Liver (tissue), 9 donors: Measurements from ENCODE around the gene TMEM234. TPM values are rescaled to one million over a fixed set of nuclear protein-coding genes. Genes with fewer than 3 reads are reported as not detected.

Experiments used
- DNase-seq: peaks from one replicate; pipeline ENCODE4 v3.0.0-alpha.2; 2017; ENCODE audit warnings: low spot score
- H3K27ac ChIP-seq, 2 donors: one replicate each; pipeline ENCODE4 v1.7.0; 2013; ENCODE audit warnings: inconsistent platforms in 2 of 2, low read length in 2 of 2, control low read depth in 1 of 2, low read depth in 1 of 2, mild to moderate bottlenecking in 1 of 2
- H3K27me3 ChIP-seq, 4 donors: one replicate each; pipeline versions ENCODE4 v1.6.1 to v1.7.0; 2013; ENCODE audit warnings: low read length in 3 of 4, inconsistent platforms in 1 of 4, mild to moderate bottlenecking in 1 of 4, moderate library complexity in 1 of 4; ENCODE audit not compliant: control insufficient read depth in 4 of 4, insufficient read depth in 4 of 4
- H3K36me3 ChIP-seq, 4 donors: one replicate each; pipeline versions ENCODE4 v1.6.1 to v1.7.0; 2013; ENCODE audit warnings: low read length in 3 of 4, mild to moderate bottlenecking in 3 of 4, low read depth in 1 of 4, moderate library complexity in 1 of 4; ENCODE audit not compliant: control insufficient read depth in 4 of 4, insufficient read depth in 3 of 4
- H3K4me1 ChIP-seq, 4 donors: one replicate each; pipeline versions ENCODE4 v1.6.1 to v1.7.0; 2013; ENCODE audit warnings: low read length in 3 of 4, mild to moderate bottlenecking in 3 of 4, moderate library complexity in 1 of 4; ENCODE audit not compliant: control insufficient read depth in 4 of 4, insufficient read depth in 4 of 4
- H3K4me3 ChIP-seq, 3 donors: one replicate each; pipeline versions ENCODE4 v1.6.1 to v1.7.0; 2013; ENCODE audit warnings: low read length in 3 of 3, control low read depth in 1 of 3, low read depth in 1 of 3, mild to moderate bottlenecking in 1 of 3
- H3K9ac ChIP-seq, 2 donors: one replicate each; pipeline ENCODE4 v1.7.0; 2013; ENCODE audit warnings: low read length in 2 of 2, mild to moderate bottlenecking in 2 of 2, moderate library complexity in 2 of 2, control low read depth in 1 of 2, low read depth in 1 of 2
- H3K9me3 ChIP-seq, 4 donors: one replicate each; pipeline versions ENCODE4 v1.6.1 to v1.7.0; 2013; ENCODE audit warnings: low read length in 3 of 4; ENCODE audit not compliant: control insufficient read depth in 4 of 4
- ATF3 ChIP-seq: IDR thresholded peaks from 2 replicates; pipeline ENCODE4 v1.6.1; 2016; ENCODE audit warnings: antibody characterized with exemption
- EGR1 ChIP-seq, 2 donors: IDR thresholded peaks; 2 replicates each; pipeline ENCODE4 v1.6.1; 2016 to 2018; ENCODE audit warnings: antibody characterized with exemption in 2 of 2, low read depth in 2 of 2
- FOXA1 ChIP-seq: IDR thresholded peaks from 2 replicates; pipeline ENCODE4 v1.6.1; 2016; ENCODE audit warnings: antibody characterized with exemption
- FOXA2 ChIP-seq: IDR thresholded peaks from 2 replicates; pipeline ENCODE4 v1.6.1; 2016; ENCODE audit warnings: antibody characterized with exemption
- GABPA ChIP-seq, 2 donors: IDR thresholded peaks in 1 of 2; conservative IDR thresholded peaks in 1 of 2; 2 replicates each; pipeline ENCODE4 v1.6.1; 2016; ENCODE audit warnings: antibody characterized with exemption in 2 of 2, mild to moderate bottlenecking in 1 of 2, moderate library complexity in 1 of 2
- HNF4A ChIP-seq, 2 donors: conservative IDR thresholded peaks; 2 replicates each; pipeline ENCODE4 v1.6.1; 2016; ENCODE audit warnings: antibody characterized with exemption in 2 of 2, mild to moderate bottlenecking in 2 of 2
- HNF4G ChIP-seq: IDR thresholded peaks from 2 replicates; pipeline ENCODE4 v1.6.1; 2016; ENCODE audit warnings: antibody characterized with exemption
- JUND ChIP-seq, 2 donors: IDR thresholded peaks; 2 replicates each; pipeline ENCODE4 v1.6.1; 2016; ENCODE audit warnings: antibody characterized with exemption in 2 of 2
- NR2F2 ChIP-seq: IDR thresholded peaks from 2 replicates; pipeline ENCODE4 v1.6.1; 2016; ENCODE audit warnings: antibody characterized with exemption
- RAD21 ChIP-seq, 2 donors: IDR thresholded peaks; 2 replicates each; pipeline ENCODE4 v1.6.1; 2016; ENCODE audit warnings: antibody characterized with exemption in 2 of 2, mild to moderate bottlenecking in 2 of 2
- RXRA ChIP-seq, 2 donors: IDR thresholded peaks; 2 replicates each; pipeline ENCODE4 v1.6.1; 2017 to 2018; ENCODE audit warnings: antibody characterized with exemption in 2 of 2, mild to moderate bottlenecking in 1 of 2
- SP1 ChIP-seq: IDR thresholded peaks from 2 replicates; pipeline ENCODE4 v1.6.1; 2018; ENCODE audit warnings: antibody characterized with exemption, mild to moderate bottlenecking
- TAF1 ChIP-seq: conservative IDR thresholded peaks from 2 replicates; pipeline ENCODE4 v1.6.1; 2016; ENCODE audit warnings: antibody characterized with exemption, mild to moderate bottlenecking
- YY1 ChIP-seq: IDR thresholded peaks from 2 replicates; pipeline ENCODE4 v1.6.1; 2016; ENCODE audit warnings: antibody characterized with exemption, mild to moderate bottlenecking
- ZBTB33 ChIP-seq: IDR thresholded peaks from 2 replicates; pipeline ENCODE4 v1.6.1; 2016; ENCODE audit warnings: antibody characterized with exemption
- WGBS: extraction: QIAGEN DNeasy Blood & Tissue Kit; methylation state at CpG from one replicate; pipeline ENCODE4 v1.1.7; 2013; 5-methylcytosine and 5-hydroxymethylcytosine counted together
- polyA plus RNA-seq, 2 donors: library from polyadenylated mRNA; stranded (reverse) in 1 of 2; unstranded in 1 of 2; fragments of 200-250 nt in 1 of 2; fragments of >200 nt in 1 of 2; fragmentation: Nextera tagmentation in 1 of 2; extraction: Ambion mirVana in 1 of 2; gene quantifications; one replicate each; pipeline versions ENCODE4 v1.2.1 to v1.2.3, GENCODE V29; 2013 to 2015
- total RNA-seq, 2 donors: library from RNA; depleted of rRNA; stranded (reverse); fragments of >200 nt; gene quantifications; one replicate each; pipeline ENCODE4 v1.2.3, GENCODE V29; 2014
- TF ChIP-seq, protein P1 (sequence below): IDR thresholded peaks from 2 replicates; pipeline ENCODE4 v1.6.1; 2016; ENCODE audit warnings: antibody characterized with exemption
- TF ChIP-seq, protein P2 (sequence below): fragments of 150-350 bp; IDR thresholded peaks from 2 replicates; pipeline ENCODE4 v1.5.1; 2017; ENCODE audit warnings: improper control_type of control experiment, low read depth, low read length; ENCODE audit not compliant: missing input control
- TF ChIP-seq, protein P3 (sequence below): IDR thresholded peaks from 2 replicates; pipeline ENCODE4 v1.6.1; 2016; ENCODE audit warnings: antibody characterized with exemption, mild to moderate bottlenecking
- donor health status: healthy.
- donor health status: healthy.
- donor health status: healthy.
- donor health status: healthy.
- donor health status: healthy.

Gene TMEM234
- total and polyA plus RNA-seq, 4 donors: 5.4 to 6.8 (median 6.1) TPM

DNA sequence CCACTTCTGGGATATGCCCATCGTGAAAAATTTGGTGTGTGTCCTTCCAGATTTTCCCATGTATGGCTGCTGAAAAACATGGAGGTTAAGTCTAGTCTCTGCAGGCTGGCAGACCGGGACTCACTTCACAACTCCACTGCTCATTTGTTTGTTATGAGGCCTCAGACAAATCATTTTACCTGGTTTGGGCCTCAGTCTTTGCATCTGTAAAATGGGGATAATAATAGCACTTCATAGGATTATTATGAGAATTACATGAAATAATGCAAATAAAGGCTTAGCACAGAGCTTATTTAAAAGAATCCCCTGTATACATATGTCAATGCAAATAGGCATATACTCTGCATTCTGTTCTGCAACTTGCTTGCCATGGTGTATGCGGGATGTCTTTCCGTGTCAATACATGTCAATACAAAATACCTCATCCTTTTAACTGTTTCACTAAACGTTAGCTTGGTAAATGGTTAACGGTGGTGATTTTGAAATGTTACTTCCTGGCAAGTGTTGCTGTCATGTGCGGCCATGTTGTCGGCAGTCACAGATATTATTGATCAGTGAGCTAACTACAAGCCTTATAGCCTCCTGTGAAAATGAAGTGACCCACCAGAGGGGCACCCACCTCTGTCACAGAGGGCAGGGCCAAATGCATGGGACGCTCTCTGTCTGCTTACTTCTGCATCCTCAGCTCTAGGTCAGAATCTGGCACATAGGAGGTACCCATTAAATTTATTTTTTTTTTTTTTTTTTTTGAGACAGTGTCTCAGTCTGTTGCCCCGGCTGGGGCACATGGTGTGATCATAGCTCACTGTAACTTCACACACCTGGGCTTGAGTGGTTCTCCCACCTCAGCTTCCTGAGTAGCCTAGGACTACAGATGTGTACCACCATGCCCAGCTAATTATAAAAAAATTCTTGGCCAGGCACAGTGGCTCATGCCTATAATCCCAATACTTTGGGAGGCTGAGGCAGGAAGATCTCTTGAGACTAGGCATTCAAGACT lies 33.2 kb upstream of the TMEM234 start:
- H3K4me1 ChIP-seq: peaks cover 2 to 13% (median 7%) of the 10 kb centered on the region in 4 donors
- TF ChIP-seq, protein P1, sequence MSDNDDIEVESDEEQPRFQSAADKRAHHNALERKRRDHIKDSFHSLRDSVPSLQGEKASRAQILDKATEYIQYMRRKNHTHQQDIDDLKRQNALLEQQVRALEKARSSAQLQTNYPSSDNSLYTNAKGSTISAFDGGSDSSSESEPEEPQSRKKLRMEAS: peak; percentile 21
- TF ChIP-seq, protein P2, sequence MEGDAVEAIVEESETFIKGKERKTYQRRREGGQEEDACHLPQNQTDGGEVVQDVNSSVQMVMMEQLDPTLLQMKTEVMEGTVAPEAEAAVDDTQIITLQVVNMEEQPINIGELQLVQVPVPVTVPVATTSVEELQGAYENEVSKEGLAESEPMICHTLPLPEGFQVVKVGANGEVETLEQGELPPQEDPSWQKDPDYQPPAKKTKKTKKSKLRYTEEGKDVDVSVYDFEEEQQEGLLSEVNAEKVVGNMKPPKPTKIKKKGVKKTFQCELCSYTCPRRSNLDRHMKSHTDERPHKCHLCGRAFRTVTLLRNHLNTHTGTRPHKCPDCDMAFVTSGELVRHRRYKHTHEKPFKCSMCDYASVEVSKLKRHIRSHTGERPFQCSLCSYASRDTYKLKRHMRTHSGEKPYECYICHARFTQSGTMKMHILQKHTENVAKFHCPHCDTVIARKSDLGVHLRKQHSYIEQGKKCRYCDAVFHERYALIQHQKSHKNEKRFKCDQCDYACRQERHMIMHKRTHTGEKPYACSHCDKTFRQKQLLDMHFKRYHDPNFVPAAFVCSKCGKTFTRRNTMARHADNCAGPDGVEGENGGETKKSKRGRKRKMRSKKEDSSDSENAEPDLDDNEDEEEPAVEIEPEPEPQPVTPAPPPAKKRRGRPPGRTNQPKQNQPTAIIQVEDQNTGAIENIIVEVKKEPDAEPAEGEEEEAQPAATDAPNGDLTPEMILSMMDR: no peak
- TF ChIP-seq YY1: peak; percentile 97
- peak; percentile 55 for TF ChIP-seq SP1
- TF ChIP-seq ATF3: no peak
- TF ChIP-seq JUND (IDR thresholded peaks at IDR 0.05): peak; percentile 26 to 29
- TF ChIP-seq TAF1: no peak
- TF ChIP-seq RXRA (IDR thresholded peaks at IDR 0.05): peak; percentile 38 to 46
- TF ChIP-seq NR2F2: no peak
- TF ChIP-seq HNF4A (conservative IDR thresholded peaks at IDR 0.05): peak in 1 of 2 donors; percentile 40
- TF ChIP-seq GABPA (IDR thresholded peaks at IDR 0.05 in 1 of 2, conservative IDR thresholded peaks at IDR 0.05 in 1 of 2): peak in 1 of 2 donors; percentile 30
- TF ChIP-seq ZBTB33: no peak
- TF ChIP-seq, protein P3, sequence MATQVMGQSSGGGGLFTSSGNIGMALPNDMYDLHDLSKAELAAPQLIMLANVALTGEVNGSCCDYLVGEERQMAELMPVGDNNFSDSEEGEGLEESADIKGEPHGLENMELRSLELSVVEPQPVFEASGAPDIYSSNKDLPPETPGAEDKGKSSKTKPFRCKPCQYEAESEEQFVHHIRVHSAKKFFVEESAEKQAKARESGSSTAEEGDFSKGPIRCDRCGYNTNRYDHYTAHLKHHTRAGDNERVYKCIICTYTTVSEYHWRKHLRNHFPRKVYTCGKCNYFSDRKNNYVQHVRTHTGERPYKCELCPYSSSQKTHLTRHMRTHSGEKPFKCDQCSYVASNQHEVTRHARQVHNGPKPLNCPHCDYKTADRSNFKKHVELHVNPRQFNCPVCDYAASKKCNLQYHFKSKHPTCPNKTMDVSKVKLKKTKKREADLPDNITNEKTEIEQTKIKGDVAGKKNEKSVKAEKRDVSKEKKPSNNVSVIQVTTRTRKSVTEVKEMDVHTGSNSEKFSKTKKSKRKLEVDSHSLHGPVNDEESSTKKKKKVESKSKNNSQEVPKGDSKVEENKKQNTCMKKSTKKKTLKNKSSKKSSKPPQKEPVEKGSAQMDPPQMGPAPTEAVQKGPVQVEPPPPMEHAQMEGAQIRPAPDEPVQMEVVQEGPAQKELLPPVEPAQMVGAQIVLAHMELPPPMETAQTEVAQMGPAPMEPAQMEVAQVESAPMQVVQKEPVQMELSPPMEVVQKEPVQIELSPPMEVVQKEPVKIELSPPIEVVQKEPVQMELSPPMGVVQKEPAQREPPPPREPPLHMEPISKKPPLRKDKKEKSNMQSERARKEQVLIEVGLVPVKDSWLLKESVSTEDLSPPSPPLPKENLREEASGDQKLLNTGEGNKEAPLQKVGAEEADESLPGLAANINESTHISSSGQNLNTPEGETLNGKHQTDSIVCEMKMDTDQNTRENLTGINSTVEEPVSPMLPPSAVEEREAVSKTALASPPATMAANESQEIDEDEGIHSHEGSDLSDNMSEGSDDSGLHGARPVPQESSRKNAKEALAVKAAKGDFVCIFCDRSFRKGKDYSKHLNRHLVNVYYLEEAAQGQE: no peak
- peak; percentile 55 for TF ChIP-seq FOXA2
- peak; percentile 14 for TF ChIP-seq FOXA1
- no peak for TF ChIP-seq HNF4G
- TF ChIP-seq RAD21 (IDR thresholded peaks at IDR 0.05): peak in 1 of 2 donors; percentile 41
- TF ChIP-seq EGR1 (IDR thresholded peaks at IDR 0.05; ENCODE audit: low read depth in 2 of 2): no peak
- peak overlapping the region in 1 of 2 donors; percentile 4 for H3K27ac ChIP-seq
- H3K36me3 ChIP-seq: no peaks in the 10 kb centered on the region
- no peak overlapping the region for H3K9ac ChIP-seq
- WGBS: 41% methylated on average over 10 of the region's 10 CpGs
- no peak for DNase-seq
- H3K4me3 ChIP-seq: no peak overlapping the region
- H3K9me3 ChIP-seq: no peaks in the 10 kb centered on the region
- no peaks in the 10 kb centered on the region for H3K27me3 ChIP-seq
